Peyer's patch (tissue), 4 donors: Measurements from ENCODE around the gene RELL1.

Source experiments
- CTCF ChIP-seq, 6 experiments: fragments of 450-650 bp in 4 of 6; fragments of 200-600 bp in 2 of 6; sonication (generic) in 1 of 6; IDR thresholded peaks; one replicate each; pipeline ENCODE4 v1.5.1; 2017 to 2019; ENCODE audit warnings: antibody characterized with exemption in 6 of 6, mild to moderate bottlenecking in 3 of 6, moderate library complexity in 1 of 6
- POLR2A ChIP-seq, 2 donors: fragments of 450-650 bp; IDR thresholded peaks; one replicate each; pipeline ENCODE4 v1.5.1; 2017; ENCODE audit warnings: antibody characterized with exemption in 2 of 2, mild to moderate bottlenecking in 2 of 2, moderate library complexity in 2 of 2

GRCh38 chr4:37679301-37679700, 6.9 kb downstream of the RELL1 start:
- no peak for TF ChIP-seq CTCF (IDR thresholded peaks at IDR 0.05)
- TF ChIP-seq POLR2A (IDR thresholded peaks at IDR 0.05), result no peak
